Large intestine (tissue), 3 donors: ENCODE measurements around the gene MYOG. TPM values are rescaled to one million over a fixed set of nuclear protein-coding genes. Genes with fewer than 3 reads are reported as not detected.

Experiments used
- DNase-seq, 2 donors: peaks; one replicate each; pipeline versions ENCODE4 v3.0.0 to v3.0.0-alpha.2; 2013
- H3K27ac ChIP-seq: one replicate; pipeline ENCODE4 v1.5.1; 2013; ENCODE audit warnings: low read length
- H3K27me3 ChIP-seq: 2 replicates; pipeline ENCODE4 v1.6.1; 2013; ENCODE audit warnings: low read length; ENCODE audit not compliant: control insufficient read depth, insufficient read depth
- H3K36me3 ChIP-seq: 2 replicates; pipeline ENCODE4 v1.6.1; 2013; ENCODE audit warnings: low read length; ENCODE audit not compliant: control insufficient read depth, insufficient read depth
- H3K4me1 ChIP-seq: one replicate; pipeline ENCODE4 v1.6.1; 2013; ENCODE audit warnings: low read length; ENCODE audit not compliant: control insufficient read depth, insufficient read depth
- H3K4me3 ChIP-seq: one replicate; pipeline ENCODE4 v1.5.1; 2013; ENCODE audit warnings: low read length
- H3K9me3 ChIP-seq: one replicate; pipeline ENCODE4 v1.6.1; 2013; ENCODE audit warnings: mild to moderate bottlenecking, low read depth, low read length, moderate library complexity; ENCODE audit not compliant: control insufficient read depth
- WGBS: methylation state at CpG from one replicate; pipeline ENCODE4 v1.1.5; 2013; ENCODE audit warnings: low lambda C conversion rate; ENCODE audit not compliant: insufficient coverage; 5-methylcytosine and 5-hydroxymethylcytosine counted together
- polyA plus RNA-seq: library from polyadenylated mRNA; unstranded; fragments of 120-200 nt; gene quantifications from one replicate; pipeline ENCODE4 v1.2.1, GENCODE V29; 2013

Gene MYOG
- polyA plus RNA-seq, 1 donor = 0.66 TPM

GRCh38 chr1:203038217-203038741, 47.5 kb downstream of the MYOG start:
- Histone ChIP-seq H3K36me3 (no peaks in the 10 kb centered on the region), H3K4me1 (no peaks in the 10 kb centered on the region), H3K27me3 (peaks cover 2% of the 10 kb centered on the region), H3K27ac (no peak overlapping the region), H3K4me3 (no peak overlapping the region), H3K9me3 (no peaks in the 10 kb centered on the region)
- WGBS = no CpG with 5 or more reads among the region's 9 CpGs
- DNase-seq = no peak

DNA sequence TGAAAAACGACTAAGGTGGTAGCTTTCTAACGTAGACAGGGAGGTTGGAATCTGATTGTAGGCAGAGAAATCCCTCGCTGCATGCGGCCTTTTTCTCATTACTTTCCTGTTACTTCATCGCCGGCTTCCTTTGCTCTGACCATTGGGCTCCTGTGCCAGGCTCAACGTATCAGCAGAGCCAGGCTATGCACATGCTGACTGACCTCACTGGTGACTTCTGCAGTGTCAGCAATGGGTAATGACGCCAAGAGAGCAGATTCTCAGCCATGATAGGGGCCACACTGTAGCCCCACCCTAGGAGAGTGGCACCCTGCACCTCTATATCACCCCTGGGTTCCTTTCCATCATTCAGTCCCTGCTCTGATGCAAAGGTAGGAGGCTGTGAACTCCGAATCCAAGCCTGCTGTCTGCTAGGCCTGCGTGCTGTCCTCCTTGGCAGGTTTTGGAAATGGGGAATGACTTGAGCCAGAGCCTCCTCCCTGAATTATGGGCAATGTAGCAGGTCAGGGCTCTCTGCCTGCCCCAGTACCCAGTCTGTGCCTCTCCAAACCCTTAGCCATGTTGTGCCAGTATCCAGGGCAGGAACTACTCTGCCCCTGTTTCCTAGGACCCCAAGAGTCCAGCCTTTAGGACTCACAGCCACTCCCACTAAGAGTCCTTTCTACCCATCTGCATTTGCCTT, 48.2 kb downstream of the MYOG start:
- Histone ChIP-seq H3K27ac (no peak overlapping the region), H3K4me3 (no peak overlapping the region), H3K36me3 (no peaks in the 10 kb centered on the region), H3K4me1 (no peaks in the 10 kb centered on the region), H3K27me3 (peaks cover 2% of the 10 kb centered on the region), H3K9me3 (no peaks in the 10 kb centered on the region)
- WGBS = no CpG with 5 or more reads among the region's 10 CpGs
- no peak for DNase-seq

- no peak for DNase-seq
- no peaks in the 10 kb centered on the region for H3K9me3 ChIP-seq
- no peak overlapping the region for H3K4me3 ChIP-seq
- WGBS = no CpG with 5 or more reads among the region's 2 CpGs
- H3K4me1 ChIP-seq = no peaks in the 10 kb centered on the region
- H3K27ac ChIP-seq = no peak overlapping the region
- H3K27me3 ChIP-seq = peaks cover 2% of the 10 kb centered on the region
- no peaks in the 10 kb centered on the region for H3K36me3 ChIP-seq
Measured at GRCh38 chr1:203036537-203036936, 49.3 kb downstream of the MYOG start.

GRCh38 chr1:203036135-203036534, 49.7 kb downstream of the MYOG start:
- H3K9me3 ChIP-seq = no peaks in the 10 kb centered on the region
- H3K4me1 ChIP-seq = no peaks in the 10 kb centered on the region
- H3K27ac ChIP-seq = no peak overlapping the region
- no peak for DNase-seq
- H3K4me3 ChIP-seq = no peak overlapping the region
- WGBS = no CpG with 5 or more reads among the region's 4 CpGs
- H3K27me3 ChIP-seq = peaks cover 2% of the 10 kb centered on the region
- no peaks in the 10 kb centered on the region for H3K36me3 ChIP-seq

DNA sequence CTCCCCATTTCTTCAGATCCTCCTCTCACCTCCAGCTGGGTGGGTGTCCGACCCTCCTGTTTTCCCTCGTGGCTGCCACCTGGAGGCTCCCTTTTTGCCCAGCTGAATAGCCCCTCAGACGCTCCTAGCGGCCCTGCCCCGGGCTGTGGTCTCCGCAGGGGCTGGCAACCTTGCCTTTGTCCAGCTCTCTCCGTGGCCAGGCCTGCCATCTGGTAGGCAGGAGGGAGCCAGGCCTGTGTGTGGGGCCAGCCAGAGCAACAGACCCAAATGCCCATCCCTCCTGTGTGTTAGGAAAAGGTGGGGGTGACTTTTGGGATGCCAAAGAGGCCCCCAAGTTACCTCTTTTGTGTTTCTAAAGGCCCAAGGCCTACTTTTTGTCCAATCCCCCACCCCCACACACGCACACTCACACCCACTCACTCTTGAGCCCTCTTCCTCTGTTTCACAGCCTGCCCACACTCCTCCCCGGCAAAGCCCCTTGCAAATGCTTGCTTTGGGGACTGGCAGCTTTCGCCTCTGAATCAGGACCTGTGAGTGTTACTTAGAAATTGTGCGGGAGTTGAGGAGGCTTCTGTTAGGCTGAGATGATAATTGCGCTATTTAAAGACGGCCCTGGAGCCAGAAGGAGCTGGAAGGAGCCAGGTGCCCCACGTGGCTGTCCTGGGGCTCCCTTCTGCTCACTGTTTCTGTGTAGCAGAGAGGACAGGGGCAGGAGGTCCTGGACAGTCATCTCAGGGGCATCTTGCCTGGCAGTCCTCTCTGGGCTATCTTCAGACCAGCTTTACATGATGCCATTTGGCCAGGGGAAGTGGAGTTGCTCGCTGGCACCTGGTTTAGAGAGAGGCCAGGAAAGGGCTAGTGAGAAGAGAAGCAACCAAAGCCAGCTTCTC, 50.5 kb downstream of the MYOG start:
- WGBS = 100% methylated on average over 1 of the region's 15 CpGs
- H3K36me3 ChIP-seq = no peaks in the 10 kb centered on the region
- H3K9me3 ChIP-seq = no peaks in the 10 kb centered on the region
- H3K4me1 ChIP-seq = no peaks in the 10 kb centered on the region
- no peak overlapping the region for H3K27ac ChIP-seq
- no peak overlapping the region for H3K4me3 ChIP-seq
- H3K27me3 ChIP-seq = no peaks in the 10 kb centered on the region
- DNase-seq = no peak

DNA sequence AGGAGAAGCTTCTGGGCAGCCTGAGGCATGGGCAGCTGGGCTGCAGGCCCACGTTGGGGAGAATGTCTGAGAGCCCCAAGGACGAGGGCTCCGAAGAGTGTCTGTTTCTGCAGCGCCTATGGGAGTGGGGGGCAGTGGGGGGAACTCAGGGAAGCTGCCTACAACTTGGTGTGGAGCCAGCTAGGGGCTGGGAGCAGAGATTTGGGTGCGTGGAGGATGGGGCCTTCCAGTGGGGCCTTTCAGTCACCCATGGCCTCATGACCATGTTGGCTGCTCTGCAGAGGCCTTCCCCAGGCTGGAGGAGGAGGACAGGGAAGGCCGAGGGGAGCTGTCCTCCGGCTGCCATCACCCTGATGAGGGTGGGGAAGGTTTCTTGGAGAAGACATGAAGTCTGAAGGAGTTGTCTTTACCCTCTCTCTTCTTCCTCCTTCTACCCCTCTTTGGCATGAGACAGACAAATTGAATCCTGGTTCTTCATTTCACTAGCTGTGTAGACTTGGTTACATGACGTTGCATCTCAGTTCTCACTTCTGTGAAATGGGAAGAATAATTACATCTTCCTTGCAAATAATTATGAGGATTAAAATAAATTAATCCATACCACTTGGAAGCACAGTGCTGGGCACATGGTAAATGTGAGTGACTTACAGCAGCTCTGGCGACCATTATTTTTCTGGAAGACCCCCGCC, 51.2 kb downstream of the MYOG start:
- H3K9me3 ChIP-seq = no peaks in the 10 kb centered on the region
- H3K27ac ChIP-seq = no peak overlapping the region
- no peaks in the 10 kb centered on the region for H3K36me3 ChIP-seq
- H3K27me3 ChIP-seq = no peaks in the 10 kb centered on the region
- no peak overlapping the region for H3K4me3 ChIP-seq
- H3K4me1 ChIP-seq = no peaks in the 10 kb centered on the region
- no peak for DNase-seq
- WGBS = 100% methylated on average over 1 of the region's 10 CpGs

DNA sequence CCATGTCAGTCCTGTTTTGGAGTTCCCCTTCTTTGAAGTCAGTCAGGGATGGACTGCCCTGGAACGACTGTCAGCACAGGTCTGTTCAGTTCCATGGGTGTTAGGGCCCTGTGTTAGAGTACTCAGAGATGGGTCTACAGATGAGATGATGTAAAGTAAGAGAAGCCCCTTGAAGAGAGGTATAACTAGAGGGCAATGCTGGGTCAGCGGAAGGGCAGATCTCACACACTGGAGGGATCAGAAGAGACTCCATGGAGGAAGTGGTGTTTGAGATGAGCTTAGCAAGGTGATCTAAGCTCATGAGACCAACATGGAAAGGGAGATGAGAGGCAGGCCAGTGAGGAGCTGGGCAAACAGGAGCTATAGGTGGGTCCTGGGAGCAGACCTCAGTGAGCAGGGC, 51.9 kb downstream of the MYOG start:
- Histone ChIP-seq H3K27me3 (peaks cover 3% of the 10 kb centered on the region), H3K27ac (no peak overlapping the region), H3K4me3 (no peak overlapping the region), H3K36me3 (no peaks in the 10 kb centered on the region), H3K4me1 (no peaks in the 10 kb centered on the region), H3K9me3 (no peaks in the 10 kb centered on the region)
- WGBS = 100% methylated on average over 1 of the region's 2 CpGs
- DNase-seq = no peak

DNA sequence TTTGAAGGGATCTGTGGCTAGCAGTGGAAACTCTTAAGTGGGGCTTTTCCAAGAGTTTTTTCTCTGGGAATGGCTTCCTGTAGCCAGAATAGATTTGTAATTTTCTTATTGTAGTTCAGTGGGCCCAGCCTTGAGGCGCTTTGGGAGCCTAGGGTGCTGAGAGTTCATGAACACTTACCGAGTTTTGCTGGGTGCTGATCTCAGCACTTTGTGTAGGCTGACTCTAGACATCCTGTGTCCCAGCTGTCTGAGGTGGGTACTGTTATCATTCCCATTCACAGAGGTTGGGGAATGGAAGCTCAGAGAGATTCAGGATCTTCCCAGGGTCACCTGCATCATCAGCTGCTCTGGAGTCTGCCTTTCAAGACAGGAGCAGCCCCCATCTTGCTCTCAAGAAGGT, 52.5 kb downstream of the MYOG start:
- peaks cover 8% of the 10 kb centered on the region for H3K27me3 ChIP-seq
- H3K36me3 ChIP-seq = no peaks in the 10 kb centered on the region
- H3K4me1 ChIP-seq = no peaks in the 10 kb centered on the region
- no peak overlapping the region for H3K4me3 ChIP-seq
- H3K27ac ChIP-seq = no peak overlapping the region
- H3K9me3 ChIP-seq = no peaks in the 10 kb centered on the region
- DNase-seq = no peak
- WGBS = no CpG with 5 or more reads among the region's 2 CpGs
